GM12874 (cell line): Measurements from ENCODE around the gene FOXO6.

Source experiments
- CTCF ChIP-seq: IDR thresholded peaks from 2 replicates; pipeline ENCODE4 v1.5.1; 2011; ENCODE audit warnings: low read depth, mild to moderate bottlenecking, control low read depth, low read length, moderate library complexity; ENCODE audit not compliant: insufficient read depth

The FOXO6 gene

DNA sequence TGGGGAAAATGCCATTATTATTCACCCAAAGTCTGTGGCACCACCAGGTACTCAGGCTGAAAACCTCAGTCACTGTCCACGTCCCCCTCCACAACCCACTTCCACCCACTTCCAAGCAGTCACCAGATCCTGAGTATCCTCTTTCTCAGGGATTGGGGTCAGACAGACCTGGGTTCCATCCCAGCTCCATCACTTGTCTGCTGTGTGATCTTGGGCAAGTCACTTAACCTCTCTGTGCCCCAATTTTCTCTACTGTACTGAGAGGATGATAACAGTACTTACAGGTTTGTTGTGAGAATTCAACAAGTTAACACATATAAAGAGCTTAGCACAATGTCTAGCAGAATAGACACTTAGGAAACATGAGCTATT, 29.7 kb upstream of the FOXO6 start:
- no peak for TF ChIP-seq CTCF

- TF ChIP-seq CTCF, result no peak
Observed at GRCh38 chr1:41333146-41333784, 28.0 kb upstream of the FOXO6 start.

DNA sequence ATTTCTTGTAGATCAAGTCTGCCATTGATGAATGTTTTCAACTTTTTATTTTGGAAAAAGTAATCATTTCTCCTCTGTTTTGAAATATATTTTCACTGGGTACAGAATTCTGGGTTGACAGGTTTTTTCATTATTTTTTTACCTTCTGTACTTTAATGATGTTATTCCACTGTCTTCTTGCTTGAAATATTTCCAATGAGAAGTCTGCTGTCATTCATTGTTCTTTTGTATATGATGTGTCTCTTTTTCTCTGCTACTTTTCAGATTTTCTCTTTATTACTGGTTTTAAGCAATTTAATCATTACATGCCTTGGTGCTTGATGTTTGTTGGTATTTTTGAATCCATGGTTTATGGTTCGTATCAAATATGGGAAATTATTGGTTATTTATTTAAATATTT, 22.4 kb upstream of the FOXO6 start:
- no peak for TF ChIP-seq CTCF

GRCh38 chr1:41340655-41341364, 20.4 kb upstream of the FOXO6 start:
- no peak for TF ChIP-seq CTCF

GRCh38 chr1:41341365-41341683, 19.9 kb upstream of the FOXO6 start:
- TF ChIP-seq CTCF, result no peak

DNA sequence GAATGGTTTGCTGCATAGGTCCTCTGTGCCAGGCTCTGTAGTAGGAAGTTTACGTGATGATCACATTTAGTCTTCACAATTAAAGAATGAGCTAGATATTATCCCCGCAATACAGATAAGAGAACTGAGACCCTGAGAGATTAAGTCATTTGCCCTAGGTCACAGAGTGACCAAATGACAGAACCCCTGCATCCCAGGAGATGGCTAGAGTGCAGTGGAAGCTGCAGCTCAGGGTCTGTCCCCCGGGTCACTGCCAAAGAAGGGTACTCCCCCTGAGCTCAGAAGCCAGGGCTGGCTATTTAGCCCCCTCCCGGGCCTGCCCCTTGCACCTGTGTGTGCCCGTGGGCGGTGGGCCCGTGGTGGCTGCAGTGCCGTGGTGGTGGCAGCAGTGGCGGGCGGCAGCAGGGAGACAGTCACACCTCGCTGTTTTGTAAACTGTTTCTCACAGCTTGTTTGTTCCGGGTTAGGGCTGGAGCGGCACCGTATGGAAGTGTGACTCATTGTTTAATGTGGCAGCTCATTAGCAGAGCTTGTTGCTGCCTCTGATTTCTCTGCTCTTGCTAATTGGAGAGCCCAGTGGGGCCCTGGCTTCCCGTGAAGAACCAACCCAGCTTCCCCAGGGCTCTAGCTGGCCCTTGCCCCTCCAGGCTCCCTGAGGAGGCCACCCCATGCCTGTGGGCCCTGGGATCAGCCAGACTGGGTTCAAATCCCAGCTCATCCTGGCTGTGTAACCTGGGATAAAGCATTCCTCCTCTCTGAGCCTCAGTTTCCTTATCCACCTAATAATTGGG, 19.3 kb upstream of the FOXO6 start:
- TF ChIP-seq CTCF, result no peak

DNA sequence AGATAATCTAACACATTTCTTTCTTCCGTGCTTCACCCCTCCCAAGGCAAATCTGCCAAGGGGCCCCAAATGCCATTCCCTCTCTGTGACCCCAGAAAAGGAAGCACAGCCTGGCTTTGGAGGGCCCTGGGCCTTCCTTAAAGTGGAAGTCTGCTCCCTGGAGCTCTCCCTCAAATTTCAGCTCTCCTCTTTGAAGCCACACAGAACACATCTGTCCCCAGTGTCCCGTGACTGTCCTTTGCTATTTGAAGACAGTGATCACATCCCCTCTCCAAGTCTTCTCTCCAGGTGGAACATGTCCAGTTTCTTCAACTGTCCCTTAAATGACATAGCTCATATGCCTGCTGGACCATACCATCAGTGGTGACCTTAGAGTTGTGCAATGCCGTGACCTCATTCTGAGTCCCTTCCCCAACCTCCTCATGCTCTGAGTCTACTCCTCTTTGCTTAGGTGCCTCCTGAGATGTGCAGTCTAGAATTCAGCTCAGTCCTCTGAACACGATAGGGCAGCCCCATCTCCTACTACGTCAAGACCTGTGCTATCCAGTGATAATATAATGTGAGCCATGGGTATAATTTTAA, 18.4 kb upstream of the FOXO6 start:
- no peak for TF ChIP-seq CTCF
